Measurements from ENCODE around the gene CCPG1. TPM values are rescaled to one million over a fixed set of nuclear protein-coding genes. Genes with fewer than 3 reads are reported as not detected.
A peak's percentile ranks its signal among the peaks of the same experiment; 100 is the strongest.
"Not testable (repeated sequence)": the region's sequence is repeated elsewhere in the genome, so short reads cannot be mapped to it uniquely, and the experiment has no call there.

The CCPG1 gene
- total RNA-seq (2021; fragmentation: NEBNext Ultra II Directional; extraction: Animal tissue kit (Norgen Biotek cat#: 25700)) = 10 to 100 TPM; 28.9 to 42.5 (median 32.6) TPM
- long read RNA-seq, full-length matches to known transcripts = 66 of 76 reads
- long read RNA-seq, partial matches to known transcripts = 7 of 76 reads
- long read RNA-seq, other reads (novel, unspliced or antisense) = 3 of 76 reads

GRCh38 chr15:55408012-55408928, at the start of gene CCPG1, which contains the start of gene PIERCE2:
TSS of gene CCPG1 (minus strand) at chr15:55408359. CDS start at chr15:55389424, 18,935 bp downstream.
TSS of gene PIERCE2 (plus strand) at chr15:55408495. CDS start at chr15:55408769, 274 bp downstream.
- H3K36me3 Mint-ChIP-seq (ENCODE audit: low read depth) = no peaks in the 10 kb centered on the region
- peak; percentile 97 for DNase-seq
- H3K4me3 Mint-ChIP-seq = peak within 1 kb of the TSS; percentile 94
- no peaks in the 10 kb centered on the region for H3K9me3 Mint-ChIP-seq
- peak; percentile 91 for TF ChIP-seq CTCF (IDR thresholded peaks at IDR 0.05)
- H3K4me1 Mint-ChIP-seq (ENCODE audit: low read depth) = peaks cover 23% of the 10 kb centered on the region
- H3K27me3 Mint-ChIP-seq (ENCODE audit: insufficient read depth) = no peaks in the 10 kb centered on the region
- peak within 1 kb of the TSS; percentile 95 for H3K27ac Mint-ChIP-seq

- TF ChIP-seq CTCF (IDR thresholded peaks at IDR 0.05) = no peak
- no peak for DNase-seq
- peaks cover 14% of the 10 kb centered on the region for H3K9me3 Mint-ChIP-seq
- no peak overlapping the region for H3K27ac Mint-ChIP-seq
- H3K36me3 Mint-ChIP-seq (ENCODE audit: low read depth) = peaks cover 5% of the 10 kb centered on the region; the same call in 1 of the 2 replicates
- H3K4me3 Mint-ChIP-seq = no peak overlapping the region
- H3K27me3 Mint-ChIP-seq (ENCODE audit: insufficient read depth) = no peaks in the 10 kb centered on the region
- no peaks in the 10 kb centered on the region for H3K4me1 Mint-ChIP-seq (ENCODE audit: low read depth)
Observed at GRCh38 chr15:55457401-55458022, 49.4 kb upstream of the CCPG1 start.

GRCh38 chr15:55447030-55447394, 38.9 kb upstream of the CCPG1 start:
- peaks cover 21% of the 10 kb centered on the region for H3K9me3 Mint-ChIP-seq
- DNase-seq; H3K27me3 Mint-ChIP-seq (ENCODE audit: insufficient read depth); H3K27ac Mint-ChIP-seq; H3K4me1 Mint-ChIP-seq (ENCODE audit: low read depth); H3K4me3 Mint-ChIP-seq; H3K36me3 Mint-ChIP-seq (ENCODE audit: low read depth): not testable (repeated sequence)

- peaks cover 21% of the 10 kb centered on the region for H3K9me3 Mint-ChIP-seq
- not testable (repeated sequence) for H3K36me3 Mint-ChIP-seq (ENCODE audit: low read depth)
Observed at GRCh38 chr15:55446379-55447029, 38.3 kb upstream of the CCPG1 start.

GRCh38 chr15:55445936-55446335, 37.8 kb upstream of the CCPG1 start:
- H3K4me3 Mint-ChIP-seq; H3K27me3 Mint-ChIP-seq (ENCODE audit: insufficient read depth): not testable (repeated sequence)

More at GRCh38 chr15:55446379-55447029, 38.3 kb upstream of the CCPG1 start:
- H3K4me1 Mint-ChIP-seq (ENCODE audit: low read depth); H3K4me3 Mint-ChIP-seq; H3K27ac Mint-ChIP-seq; H3K27me3 Mint-ChIP-seq (ENCODE audit: insufficient read depth); DNase-seq: not testable (repeated sequence)

GRCh38 chr15:55443141-55443540, 35.0 kb upstream of the CCPG1 start:
- not testable (repeated sequence) for H3K36me3 Mint-ChIP-seq (ENCODE audit: low read depth); H3K27ac Mint-ChIP-seq; DNase-seq; H3K4me3 Mint-ChIP-seq; H3K4me1 Mint-ChIP-seq (ENCODE audit: low read depth); H3K27me3 Mint-ChIP-seq (ENCODE audit: insufficient read depth)
- H3K9me3 Mint-ChIP-seq = peaks cover 20% of the 10 kb centered on the region

More at GRCh38 chr15:55445936-55446335, 37.8 kb upstream of the CCPG1 start:
- not testable (repeated sequence) for H3K27ac Mint-ChIP-seq; H3K36me3 Mint-ChIP-seq (ENCODE audit: low read depth); DNase-seq; H3K4me1 Mint-ChIP-seq (ENCODE audit: low read depth)
- H3K9me3 Mint-ChIP-seq = peaks cover 21% of the 10 kb centered on the region
